Stimulated activated CD8-positive, alpha-beta memory T cell treated with anti-CD3 and anti-CD28 coated beads, Interleukin-4, amount 100 ng/mL, for 24 hours (primary cell): ENCODE data around the gene ARHGAP9.
"Not testable (repeated sequence)": the region's sequence is repeated elsewhere in the genome, so short reads cannot be mapped to it uniquely, and the experiment has no call there.

Source experiments
- DNase-seq: peaks from one replicate; pipeline ENCODE4 v3.0.0-alpha.2; 2020; ENCODE audit warnings: low read depth

The ARHGAP9 gene

DNA sequence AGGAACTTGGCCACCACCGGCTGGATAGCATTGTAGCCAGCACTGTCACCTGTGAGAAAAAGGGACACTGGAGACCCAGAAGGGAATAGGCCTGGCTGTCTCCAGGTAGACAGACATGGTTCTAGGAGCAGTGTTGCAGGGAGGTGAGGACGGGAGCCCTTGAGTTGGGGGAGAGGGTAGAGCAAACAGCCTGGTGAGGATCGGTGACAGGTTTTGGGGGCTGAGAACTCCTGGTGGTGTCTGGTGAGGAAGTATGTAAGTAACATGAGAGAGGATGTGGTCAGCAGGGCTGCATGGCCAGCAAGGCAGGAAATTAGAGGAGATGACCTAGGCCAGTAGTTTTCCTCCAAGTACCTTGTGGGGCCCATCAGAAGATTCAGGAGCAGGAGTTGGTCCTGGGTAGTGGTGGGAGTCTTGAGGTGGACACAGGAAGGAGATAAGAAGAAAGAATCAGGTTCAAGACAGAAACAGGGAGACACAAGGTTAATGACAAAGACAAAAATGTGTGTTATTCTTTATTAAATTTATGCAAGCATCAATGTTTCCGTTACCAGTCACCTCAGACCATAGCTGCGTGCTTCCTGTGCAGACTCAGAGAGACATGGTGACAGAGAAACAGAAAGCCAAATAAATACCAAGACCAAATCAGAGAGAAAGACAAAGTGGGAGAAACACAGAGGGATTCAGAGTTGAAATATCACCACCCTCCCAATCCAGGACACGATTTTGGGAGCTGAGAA, at the start of gene ARHGAP9:
TSS of gene ARHGAP9 (minus strand) at position 491 of the 740 bp plus-strand sequence. CDS start at position 31, 460 bp downstream.
- no peak for DNase-seq

DNA sequence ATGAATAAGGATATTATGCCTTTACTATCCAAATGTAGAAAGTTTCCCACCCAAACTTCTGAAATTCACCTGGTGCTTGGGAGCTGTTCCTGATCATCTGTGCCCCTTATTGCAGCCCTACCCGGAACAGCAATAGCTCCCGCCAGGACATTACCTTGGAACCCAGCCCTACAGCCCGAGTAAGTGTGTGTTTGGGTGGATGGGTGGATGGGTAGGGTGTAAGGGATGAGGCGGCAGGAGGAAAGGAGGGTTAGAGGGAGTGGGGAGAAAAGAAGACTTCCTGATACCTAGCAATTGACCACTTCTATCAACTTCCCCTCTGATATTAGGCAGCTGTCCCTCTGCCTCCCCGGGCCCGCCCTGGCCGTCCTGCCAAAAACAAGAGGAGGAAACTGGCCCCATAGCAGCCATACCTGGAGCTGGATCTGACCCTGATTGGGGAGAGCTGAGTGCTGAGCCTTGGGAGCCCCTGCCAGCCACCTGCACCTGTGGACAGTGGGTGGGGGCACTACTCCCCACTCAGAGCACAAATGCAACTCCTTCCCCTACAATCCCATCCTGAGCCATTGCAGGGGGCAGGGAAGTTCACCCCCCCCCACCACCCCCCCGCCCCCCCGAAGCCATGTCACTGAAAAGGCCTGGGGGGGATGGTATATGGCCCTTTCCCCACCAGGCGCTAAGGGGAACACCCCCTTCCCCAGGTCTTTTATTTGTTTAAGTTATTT, 49.3 kb upstream of the ARHGAP9 start:
- no peak for DNase-seq

DNA sequence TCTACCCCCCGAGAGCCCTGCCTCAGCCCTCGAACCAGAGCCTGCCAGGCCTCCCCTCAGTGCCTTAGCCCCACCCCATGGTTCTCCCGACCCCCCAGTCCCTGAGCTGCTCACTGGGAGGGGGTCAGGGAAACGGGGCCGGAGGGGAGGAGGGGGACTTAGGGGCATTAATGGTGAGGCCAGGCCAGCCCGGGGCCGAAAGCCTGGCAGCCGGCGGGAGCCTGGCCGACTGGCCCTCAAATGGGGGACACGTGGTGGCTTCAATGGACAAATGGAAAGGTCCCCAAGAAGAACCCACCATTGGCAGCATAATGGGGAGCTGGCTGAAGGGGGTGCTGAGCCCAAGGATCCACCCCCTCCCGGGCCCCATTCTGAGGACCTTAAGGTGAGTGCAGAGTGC, 48.5 kb upstream of the ARHGAP9 start:
- DNase-seq, result no peak

DNA sequence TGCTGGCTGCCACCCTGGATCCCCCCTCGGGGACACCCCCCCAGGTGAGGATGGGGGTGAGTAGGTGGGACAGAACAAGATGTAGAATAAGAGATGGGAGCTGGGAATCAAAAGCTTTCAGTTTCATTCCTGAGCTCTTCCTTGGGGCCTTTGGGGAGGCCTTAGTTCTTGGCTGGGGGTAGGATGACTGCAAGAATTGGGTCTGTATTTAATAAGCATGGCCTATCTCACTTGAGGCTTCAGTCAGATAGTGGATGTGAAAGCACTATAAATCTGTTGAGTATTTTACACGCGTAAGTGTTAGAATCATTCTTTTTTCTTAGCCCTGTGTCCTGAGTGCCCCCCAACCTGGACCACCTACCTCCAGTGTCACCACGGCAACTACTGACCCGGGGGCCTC, 47.5 kb upstream of the ARHGAP9 start:
- DNase-seq, result no peak

DNA sequence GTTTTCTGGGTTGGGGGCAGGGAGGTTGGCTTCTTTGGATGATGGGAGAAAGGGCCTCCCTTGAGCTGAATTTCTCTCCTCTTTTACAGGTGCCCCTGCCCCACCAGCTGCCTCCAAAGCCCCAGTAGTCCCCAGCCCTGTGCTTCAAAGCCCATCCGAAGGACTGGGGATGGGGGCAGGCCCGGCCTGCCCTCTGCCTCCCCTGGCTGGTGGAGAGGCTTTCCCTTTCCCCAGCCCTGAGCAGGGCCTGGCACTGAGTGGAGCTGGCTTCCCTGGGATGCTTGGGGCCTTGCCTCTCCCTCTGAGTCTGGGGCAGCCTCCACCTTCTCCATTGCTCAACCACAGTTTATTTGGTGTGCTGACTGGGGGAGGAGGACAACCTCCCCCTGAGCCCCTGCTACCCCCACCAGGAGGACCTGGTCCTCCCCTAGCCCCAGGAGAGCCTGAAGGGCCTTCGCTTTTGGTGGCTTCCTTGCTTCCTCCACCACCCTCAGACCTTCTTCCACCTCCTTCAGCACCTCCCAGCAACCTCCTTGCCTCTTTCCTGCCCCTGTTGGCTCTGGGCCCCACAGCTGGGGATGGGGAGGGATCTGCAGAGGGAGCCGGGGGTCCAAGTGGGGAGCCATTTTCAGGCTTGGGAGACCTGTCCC, 46.9 kb upstream of the ARHGAP9 start:
- no peak for DNase-seq

DNA sequence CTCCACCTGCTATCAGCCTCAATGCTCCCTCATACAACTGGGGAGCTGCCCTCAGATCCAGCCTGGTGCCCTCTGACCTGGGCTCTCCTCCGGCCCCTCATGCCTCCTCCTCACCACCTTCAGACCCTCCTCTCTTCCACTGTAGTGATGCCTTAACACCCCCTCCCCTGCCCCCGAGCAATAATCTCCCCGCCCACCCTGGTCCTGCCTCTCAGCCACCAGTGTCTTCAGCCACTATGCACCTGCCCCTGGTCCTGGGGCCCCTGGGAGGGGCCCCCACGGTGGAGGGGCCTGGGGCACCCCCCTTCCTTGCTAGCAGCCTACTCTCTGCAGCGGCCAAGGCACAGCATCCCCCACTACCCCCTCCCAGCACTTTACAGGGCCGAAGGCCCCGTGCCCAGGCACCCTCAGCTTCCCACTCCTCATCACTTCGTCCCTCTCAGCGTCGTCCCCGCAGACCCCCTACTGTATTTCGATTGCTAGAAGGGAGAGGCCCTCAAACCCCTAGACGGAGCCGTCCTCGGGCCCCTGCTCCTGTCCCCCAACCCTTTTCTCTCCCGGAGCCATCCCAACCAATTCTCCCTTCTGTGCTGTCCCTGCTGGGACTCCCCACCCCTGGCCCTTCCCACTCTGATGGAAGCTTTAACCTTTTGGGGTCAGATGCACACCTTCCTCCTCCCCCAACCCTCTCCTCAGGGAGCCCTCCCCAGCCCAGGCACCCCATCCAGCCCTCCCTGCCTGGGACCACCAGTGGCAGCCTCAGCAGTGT, 46.1 kb upstream of the ARHGAP9 start:
- DNase-seq, result no peak

DNA sequence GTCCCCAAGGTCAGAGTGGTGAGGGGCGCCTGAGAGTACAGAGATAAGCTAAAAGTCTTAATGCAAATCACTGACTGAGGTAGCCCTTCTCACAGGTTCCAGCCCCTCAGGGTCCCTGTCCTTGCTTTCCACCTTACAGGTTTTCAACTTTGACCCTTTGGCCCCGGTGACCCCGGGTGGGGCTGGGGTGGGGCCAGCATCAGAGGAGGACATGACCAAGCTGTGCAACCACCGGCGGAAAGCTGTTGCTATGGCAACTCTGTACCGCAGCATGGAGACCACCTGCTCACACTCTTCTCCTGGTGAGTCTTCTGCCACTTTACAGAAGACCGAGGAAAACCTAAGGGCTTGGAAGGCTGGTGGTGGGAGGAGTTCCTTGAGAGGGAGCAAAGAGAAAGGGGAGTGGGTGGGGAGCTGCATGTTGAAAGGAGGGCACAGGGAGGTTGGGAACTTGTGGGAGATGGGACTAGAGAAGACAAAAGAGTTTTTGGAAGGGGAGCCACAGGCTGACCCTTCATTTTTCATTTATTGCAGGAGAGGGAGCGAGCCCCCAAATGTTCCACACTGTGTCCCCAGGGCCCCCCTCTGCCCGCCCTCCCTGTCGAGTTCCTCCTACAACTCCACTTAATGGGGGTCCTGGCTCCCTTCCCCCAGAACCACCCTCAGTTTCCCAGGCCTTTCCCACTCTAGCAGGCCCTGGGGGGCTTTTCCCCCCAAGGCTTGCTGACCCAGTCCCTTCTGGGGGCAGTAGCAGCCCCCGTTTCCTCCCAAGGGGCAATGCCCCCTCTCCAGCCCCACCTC, 45.3 kb upstream of the ARHGAP9 start:
- no peak for DNase-seq

DNA sequence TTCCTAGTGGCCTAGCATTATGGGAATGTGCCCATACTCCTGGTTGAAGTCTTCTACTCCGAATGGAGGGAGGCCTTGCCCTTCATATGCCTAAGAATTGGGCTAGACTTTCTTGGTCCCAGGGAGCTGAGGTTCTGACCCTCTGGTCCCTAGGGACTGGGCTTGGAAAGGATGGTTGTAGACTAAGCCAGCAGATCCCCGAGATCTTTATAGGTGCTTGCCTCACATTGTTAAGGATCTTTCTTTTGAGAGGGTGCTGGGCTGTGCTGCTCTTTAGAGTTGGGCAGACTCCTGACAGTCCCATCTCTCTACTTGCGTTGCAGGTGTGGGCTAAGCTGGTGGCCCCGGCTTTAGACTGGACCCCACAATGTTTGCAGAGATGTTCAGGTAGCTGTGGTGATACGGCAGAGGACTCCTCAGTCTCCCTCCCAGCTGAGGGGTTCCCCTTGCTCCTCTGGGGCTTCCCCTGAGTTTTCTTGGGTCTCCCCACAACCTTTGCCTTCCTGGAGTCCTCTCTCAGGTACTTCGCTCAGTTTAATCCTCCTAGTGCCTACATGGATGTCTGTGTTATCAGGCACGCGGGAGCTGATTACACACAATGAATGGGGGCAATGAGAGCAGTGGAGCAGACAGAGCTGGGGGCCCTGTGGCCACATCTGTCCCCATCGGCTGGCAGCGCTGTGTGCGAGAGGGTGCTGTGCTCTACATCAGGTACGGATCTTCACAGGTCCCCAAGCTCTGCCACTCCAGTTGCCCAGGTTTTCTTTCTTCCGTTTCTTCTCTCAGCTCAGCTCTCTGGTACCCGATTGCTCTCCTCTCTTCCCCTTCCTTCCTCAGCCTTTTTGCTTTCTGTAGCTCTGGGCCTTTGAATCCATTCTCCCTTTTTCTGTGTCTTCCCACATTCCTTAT, 44.3 kb upstream of the ARHGAP9 start:
- no peak for DNase-seq

DNA sequence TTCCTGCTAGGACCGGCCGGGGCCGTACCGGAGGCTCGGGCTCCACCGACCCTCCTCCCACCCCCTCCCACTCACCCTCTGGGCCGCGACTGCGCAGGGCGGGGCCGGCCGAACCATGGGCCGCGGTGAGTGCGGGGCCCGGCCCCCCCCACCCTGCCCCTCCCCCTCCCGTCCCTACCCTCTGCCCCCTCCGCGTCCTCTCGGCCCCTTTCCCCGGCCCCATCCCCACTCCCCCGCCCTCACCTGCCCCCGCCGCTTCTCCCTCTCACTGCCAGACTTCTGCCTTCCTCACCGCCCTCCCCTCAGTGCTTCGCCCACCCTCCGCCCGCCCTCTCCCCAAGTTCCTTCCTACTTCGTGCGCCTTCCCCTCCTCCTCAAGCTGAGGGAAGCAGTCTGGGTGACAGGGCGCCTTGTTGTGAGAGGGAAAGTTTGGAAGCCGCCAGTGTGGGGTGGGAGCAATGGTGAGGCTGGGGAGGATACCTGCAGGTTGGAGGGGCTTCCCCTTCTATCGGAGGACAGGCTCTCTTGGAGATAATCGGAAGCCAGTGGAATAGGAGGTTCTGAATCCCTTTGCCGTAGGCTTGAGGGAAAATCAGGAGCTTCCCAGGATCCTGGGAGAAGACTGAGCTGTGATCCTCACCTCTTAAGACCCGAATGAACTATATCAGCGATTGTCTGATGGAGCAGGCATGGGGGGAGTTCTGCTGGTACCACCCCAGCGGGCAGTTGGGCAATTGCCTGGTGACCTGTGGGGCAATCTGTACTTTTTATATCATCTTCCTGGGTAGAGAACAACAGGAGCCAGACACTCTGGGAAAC, 43.4 kb upstream of the ARHGAP9 start:
- no peak for DNase-seq

DNA sequence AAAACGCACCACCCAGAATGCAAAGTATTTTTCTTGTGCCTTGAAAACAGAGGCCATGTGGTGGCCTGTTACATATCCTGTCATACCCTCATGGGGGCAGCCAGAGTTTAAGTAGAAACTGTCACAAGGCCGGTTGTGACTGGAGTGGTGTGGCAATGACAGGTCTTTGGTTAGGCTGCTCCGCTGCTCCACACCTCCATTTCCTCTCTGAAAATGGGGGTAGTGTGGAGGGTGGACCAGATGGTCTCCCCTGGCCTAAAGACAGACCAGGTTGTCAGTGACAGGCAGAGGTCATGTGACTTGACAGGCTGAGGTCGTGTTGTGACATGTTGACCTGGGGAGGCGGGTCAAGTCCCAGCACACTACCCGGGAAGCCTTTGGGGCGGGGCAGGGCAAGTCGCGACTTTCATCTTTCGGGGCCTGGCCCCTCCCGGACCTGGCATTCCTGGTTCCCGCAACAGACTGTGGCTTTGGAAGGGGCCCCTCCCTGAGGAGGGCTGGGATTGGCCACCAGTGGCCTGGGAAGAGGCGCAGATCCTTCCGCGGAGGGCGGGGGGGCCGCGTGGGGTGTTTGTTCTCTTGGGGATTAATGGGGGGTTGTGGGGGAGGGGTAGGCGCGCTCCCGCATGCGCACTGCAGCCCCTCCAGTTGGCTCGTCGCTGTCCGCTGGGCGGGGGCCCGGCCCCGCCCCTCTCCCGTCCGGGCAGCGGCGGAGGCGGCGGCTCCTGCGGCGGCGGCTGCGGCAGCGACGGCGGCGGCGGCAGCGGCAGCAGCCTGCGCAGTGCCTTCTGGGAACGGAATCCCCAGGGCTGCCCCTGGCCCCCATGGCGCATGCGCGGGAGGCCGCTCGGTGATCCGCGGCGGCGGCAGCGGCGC, 42.6 kb upstream of the ARHGAP9 start, which contains the start of gene MBD6:
TSS of gene MBD6 (plus strand) at position 814 of the 876 bp plus-strand sequence. CDS start 1,480 bp downstream, outside the sequence.
- DNase-seq, result peak; percentile 84

DNA sequence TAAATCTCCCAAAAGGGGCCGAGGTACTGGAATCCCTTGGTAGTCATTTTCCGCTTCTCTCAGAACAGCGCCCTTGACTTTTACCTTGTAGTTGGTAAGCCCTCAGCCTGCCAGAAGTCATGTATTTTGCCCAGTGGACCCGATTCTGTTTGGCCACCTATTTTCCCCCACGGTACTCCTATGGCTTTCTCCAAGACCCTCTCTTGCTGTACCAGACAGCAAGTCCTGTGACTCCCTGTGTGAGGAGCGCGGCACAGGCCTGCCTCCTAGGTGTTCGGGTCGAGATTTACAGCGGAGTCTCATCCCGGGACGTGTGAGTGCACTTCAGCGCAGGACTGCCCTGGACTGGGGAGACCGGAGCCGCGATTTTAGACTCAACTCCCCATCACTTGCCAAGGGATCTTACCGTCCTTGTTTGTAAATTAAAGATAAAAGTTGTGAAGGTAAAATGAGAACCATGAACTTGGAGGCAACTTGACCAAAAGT, 41.9 kb upstream of the ARHGAP9 start:
- DNase-seq, result no peak

DNA sequence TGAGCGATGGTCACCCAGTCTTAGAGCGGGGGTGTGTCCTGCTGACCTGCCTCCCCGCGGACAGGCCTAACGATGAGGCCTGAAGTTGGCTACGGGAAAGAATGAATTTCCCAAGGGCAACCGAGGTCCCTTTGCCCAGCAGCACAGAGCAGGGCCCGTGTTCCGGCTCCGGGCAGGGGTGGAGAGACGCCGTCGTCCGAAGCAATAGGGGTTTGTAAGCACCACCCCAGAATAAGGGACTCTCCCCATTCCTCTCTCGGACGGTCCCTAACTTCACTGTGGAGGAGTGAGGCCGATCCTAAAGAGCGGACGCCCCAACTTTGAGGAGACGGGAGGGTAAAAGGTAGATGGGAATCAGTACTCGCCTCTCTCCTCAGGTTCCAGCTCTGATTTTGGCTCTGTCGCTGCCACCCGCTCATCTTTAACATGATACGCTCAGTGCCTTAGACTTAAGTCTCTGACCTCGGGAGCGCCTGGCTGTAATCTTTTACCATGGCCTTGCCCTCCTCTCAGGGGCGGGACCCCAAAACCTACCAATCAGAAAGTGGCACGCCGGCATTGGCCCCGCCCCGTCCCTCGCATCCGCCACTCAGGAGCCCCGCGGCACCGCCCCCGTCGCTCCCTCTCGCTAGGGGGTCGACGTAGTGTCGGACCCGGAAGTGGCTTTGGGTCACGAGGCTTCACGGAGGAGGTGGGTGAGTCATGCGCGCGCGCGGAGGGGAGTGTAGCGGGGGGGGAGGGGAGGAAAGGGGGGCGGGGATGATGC, 40.6 kb upstream of the ARHGAP9 start, which contains the start of gene DDIT3:
TSS of gene DDIT3 (minus strand) at position 462 of the 766 bp plus-strand sequence. CDS start 3,108 bp downstream, outside the sequence.
- DNase-seq, result peak; percentile 100

DNA sequence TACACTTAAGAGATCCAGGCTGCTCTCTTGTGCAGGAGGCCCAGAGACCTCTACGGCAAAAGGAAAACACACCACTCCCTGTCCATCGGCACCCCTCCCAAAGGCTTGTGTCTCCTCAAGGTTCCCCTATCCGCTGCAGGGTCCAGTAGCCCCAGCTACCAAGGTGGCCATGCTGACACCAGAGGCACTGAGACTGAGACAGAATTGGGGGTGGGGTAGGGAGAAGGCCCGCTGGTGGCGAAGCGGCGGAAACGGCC, 40.1 kb upstream of the ARHGAP9 start:
- no peak for DNase-seq

DNA sequence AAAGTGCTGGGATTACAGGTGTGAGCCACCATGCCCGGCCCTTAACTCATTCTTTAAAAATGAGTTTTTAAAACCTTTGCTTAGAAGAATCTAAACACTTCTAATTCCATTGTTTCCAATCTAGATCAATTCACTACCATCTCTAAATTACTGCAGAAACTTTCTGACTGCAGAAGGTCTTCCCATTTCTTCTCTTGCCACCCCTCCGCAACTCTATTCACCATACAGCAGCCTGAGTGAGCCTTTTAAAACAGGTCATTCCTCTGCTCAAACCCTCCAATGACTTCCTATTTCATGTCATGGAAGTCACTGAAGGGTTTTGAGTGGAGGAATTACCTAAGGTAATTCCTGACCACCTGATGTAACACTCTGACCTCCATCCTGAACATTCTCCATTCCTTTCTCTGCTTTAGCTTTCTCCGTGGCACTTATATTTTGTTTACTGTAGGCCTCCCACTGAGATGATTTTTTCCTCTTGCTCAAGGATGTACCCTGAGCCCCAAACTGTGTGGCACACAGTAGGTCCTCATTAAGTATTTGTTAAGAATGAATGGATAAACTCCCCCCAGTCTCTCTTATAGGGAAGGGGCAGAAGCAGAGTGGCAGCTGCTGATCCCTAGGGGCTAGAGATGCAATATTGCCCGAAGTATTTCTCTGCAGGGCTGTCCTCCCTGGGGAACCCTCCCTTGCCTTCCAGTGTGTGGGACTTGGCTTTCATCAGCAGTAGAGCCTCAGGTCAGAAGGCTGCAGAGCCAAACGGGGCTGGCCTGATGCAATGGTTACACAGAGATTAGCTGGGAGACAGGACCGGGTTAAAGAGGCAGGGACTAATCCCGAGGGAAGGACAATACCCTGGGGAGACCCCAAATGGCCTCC, 39.5 kb upstream of the ARHGAP9 start:
- no peak for DNase-seq

DNA sequence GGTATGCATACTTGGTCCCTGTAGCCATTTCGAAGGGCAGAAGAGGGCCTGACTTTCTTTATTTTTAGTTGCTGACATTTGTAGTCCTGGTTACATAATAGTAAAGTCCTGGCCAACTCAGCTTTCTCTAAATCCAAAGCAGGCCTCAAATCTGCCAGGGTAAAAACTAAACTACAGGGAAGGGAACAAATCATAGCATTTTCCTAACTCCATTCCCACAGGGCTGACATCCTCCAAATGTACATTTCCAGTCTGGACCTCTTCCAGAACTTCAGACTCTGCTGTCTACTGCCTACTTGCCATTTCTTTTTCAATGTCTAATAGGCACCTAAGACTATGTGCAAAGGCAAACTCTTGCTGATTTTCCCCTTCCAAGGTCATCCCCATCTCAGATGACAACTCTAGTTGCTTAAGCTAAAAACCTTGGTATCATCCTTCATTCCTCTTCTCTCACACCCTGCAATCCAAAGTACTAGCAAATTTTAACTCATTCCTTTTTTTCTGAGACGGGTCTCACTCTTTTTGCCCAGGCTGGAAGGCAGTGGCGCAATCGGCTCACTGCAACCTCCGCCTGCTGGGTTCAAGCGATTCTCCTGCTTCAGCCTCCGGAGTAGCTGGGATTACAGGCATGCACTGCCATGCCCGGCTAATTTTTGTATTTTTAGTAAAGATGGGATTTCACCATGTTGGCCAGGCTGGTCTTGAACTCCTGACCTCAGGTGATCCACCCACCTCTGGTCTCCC, 38.7 kb upstream of the ARHGAP9 start:
- no peak for DNase-seq

DNA sequence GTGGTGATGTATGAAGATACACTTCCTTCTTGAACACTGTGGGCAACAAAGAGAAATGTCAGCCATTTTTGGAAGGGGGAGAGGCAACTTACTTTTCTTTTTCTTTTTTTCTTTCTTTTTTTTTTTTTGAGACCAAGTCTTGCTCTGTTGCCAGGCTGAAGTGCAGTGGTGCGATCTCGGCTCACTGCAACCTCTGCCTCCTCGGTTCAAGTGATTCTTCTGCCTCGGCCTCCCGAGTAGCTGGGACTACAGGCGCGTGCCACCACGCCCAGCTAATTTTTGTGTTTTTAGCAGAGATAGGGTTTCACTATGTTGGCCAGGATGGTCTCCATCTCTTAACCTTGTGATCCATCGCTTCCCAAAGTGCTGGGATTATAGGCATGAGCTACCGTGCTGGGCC, 38.1 kb upstream of the ARHGAP9 start:
- not testable (repeated sequence) for DNase-seq
